Prostate gland (tissue), 2 donors: ENCODE measurements around the gene MMP19.

Experiments
- CTCF ChIP-seq, 4 experiments: fragments of 200-600 bp in 2 of 4; fragments of 450-650 bp in 2 of 4; sonication (generic) in 2 of 4; IDR thresholded peaks; 1 replicate in 3 of 4; 2 replicates in 1 of 4; pipeline ENCODE4 v1.5.1; 2016 to 2019; ENCODE audit warnings: antibody characterized with exemption in 4 of 4, mild to moderate bottlenecking in 2 of 4, moderate library complexity in 2 of 4
- POLR2A ChIP-seq: fragments of 450-650 bp; IDR thresholded peaks from one replicate; pipeline ENCODE4 v1.6.1; 2016; ENCODE audit warnings: antibody characterized with exemption, mild to moderate bottlenecking

GRCh38 chr12:55850893-55851292, 8.2 kb upstream of the MMP19 start:
- TF ChIP-seq CTCF (IDR thresholded peaks at IDR 0.05) (no peak), POLR2A (no peak)
